T47D (cell line): ENCODE measurements around the gene NHERF1.
A peak's percentile ranks its signal among the peaks of the same experiment; 100 is the strongest.

Experiments used
- DNase-seq, 2 experiments: peaks; one replicate each; pipeline versions ENCODE4 v3.0.0 to v3.0.0-alpha.2; 2011 to 2012; ENCODE audit warnings: low read depth in 1 of 2, low spot score in 1 of 2
- JUND ChIP-seq: IDR thresholded peaks from 2 replicates; pipeline ENCODE4 v1.6.1; 2012; ENCODE audit warnings: low read depth
- in situ Hi-C: cut with HindIII; loops from 2 replicates; pipeline ENCODE4 v1.10.0; 2016; ENCODE audit warnings: low sequenced_read_pairs, low pct_unique_long_range_greater_than_20kb

Gene NHERF1

DNA sequence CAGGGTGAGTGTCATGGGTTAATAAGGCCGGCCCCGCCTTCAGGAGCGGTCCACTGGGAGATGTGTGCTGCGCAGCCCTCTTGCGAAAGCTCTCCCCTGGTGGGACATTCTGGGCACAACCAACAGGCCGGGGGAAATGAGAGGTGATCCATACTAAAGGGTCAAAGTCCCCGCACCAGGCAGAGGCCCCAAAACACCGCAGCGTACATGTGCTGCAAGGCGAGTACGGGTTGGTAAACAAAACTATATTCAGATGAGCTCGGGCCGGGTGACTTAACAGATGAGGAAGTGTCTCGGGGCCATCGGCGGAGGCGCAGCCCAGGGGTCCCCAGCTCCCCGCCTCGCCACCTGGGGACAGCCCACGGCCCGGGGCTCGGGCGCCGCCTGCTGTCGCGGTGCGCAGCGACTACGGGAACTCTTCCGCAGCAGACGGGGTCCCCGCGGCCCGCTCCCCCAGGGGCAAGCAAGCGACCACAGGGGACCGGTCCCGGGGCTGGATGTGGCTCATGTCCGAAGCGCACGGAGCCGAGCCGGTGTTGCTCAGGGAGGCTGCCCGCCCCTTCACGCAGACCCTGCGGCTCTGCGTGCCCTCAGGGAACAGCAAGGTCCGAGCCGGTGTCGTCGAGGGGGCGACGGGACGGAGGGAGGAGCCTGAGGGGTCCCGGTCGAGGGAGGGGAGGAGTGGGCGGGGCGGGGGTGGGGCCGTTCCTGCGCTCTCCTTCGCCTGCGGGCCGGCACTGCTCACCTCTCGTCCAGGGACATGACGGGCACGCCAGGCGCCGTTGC is 11.7 kb upstream of the NHERF1 start, which contains the start of gene RAB37:
TSS of gene RAB37 (plus strand) at position 744 of the 786 bp plus-strand sequence. CDS start at position 761, 17 bp downstream.
- DNase-seq: peak in 1 of 2 experiments; percentile 13
- in situ Hi-C loops: no loop called here
- TF ChIP-seq JUND: no peak

DNA sequence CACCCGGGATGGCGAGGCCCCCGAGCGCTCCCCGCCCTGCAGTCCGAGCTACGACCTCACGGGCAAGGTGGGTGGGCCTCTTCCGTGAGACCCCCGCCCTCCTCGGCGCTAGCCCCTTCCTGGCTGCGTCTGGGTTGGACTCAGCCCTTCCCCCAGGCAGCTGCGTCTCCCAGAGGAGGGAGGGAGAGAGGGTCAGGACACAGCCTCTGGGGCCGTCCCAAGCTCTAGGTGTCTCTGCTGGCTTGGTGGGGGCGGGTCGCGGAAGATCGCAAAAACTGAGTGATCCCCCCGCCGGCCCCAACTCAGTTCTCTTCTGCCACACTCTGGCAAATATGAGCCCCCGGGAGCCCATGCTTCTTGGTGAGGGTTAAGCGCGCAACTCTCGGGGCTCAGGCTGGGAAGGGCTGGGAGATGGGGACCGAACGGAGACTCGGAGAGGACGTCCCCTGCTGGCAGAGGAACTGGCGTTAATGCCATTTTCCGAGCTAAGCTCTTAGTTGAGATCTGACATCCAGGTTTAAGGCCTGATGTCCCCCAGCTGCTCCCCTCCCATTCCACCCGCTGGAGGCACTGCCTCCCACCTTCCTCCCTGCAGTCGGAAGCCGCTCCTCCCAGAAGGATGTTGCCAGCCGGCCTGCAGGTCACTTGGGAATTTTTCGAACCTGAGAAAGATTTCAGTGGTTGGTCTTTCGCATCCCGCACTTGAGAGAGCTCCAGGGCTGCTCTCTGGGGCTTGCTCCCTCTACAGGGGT is 11.0 kb upstream of the NHERF1 start:
- no peak for TF ChIP-seq JUND
- in situ Hi-C loops: no loop called here
- DNase-seq: peak in 1 of 2 experiments; percentile 51

DNA sequence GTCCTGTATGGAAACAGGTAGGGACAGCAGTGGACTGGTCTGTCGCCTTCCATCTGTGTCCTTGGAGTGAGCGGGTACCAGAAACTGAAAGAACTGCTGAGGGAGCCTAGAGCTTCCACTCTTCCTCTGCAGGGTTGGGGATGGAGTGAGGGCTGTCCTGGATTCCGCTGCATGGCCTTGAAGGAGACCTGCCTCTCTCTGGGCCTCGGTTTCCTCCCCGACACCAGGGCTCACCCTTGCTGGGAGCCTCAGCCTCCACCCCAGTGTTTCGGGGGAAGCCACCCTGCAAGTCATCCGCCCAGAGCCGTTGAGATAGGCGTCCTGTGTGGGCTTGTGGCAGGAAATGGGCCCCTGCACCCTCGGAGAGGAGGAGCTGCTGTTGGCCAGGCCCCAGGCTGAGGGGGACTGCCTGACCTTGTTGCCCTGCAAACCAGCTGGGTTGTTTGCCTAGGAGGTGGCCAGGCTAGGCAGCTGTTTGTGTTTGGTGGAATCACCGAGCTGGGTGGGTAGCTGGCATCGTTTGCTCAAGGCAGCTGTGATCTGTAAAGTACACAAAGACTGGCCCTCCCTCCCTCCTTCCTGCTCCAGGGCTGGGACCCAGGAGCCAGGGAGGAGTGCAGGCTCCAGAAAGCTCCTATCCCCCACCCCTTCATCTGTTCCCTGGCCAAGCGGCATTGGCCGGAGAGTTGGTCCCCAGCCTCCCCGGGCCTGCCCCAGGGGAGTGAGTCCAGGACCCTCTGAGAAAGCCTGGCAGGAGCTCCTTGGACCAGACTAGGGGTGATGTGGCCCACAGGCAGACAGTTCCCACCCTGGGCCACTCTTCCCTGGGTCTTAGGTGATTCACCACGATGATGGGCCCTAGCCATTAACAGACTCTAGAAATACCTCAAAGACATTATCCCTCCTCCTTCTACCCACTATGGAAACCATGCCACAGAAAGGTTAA is 10.1 kb upstream of the NHERF1 start:
- no peak for DNase-seq
- in situ Hi-C loops: no loop called here
- no peak for TF ChIP-seq JUND

DNA sequence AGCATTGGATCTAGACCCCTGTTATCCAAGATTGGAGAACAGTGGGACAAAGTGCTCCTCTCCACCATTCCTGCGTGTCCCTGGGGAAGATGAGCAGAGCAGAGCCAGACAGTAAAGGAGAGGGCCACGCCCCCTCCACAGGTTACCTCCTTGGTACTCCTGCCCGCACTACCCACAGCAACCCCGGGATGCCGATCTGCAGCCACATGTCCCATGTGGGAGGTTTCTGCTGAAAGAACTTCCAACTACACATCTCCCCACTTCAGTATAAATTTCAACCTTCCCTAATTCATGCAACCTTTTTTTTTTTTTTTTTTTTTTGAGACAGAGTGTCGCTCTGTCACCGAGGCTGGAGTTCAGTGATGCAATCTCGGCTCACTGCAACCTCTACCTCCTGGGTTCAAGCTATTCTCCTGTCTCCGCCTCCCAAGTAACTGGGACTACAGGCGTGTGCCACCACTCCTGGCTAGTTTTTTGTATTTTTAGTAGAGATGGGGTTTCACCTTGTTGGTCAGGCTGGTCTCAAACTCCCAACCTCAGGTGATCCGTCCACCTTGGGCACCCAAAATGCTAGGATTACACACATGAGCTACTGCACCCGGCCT is 9.1 kb upstream of the NHERF1 start:
- no peak for DNase-seq
- TF ChIP-seq JUND: no peak
- in situ Hi-C loops: no loop called here

DNA sequence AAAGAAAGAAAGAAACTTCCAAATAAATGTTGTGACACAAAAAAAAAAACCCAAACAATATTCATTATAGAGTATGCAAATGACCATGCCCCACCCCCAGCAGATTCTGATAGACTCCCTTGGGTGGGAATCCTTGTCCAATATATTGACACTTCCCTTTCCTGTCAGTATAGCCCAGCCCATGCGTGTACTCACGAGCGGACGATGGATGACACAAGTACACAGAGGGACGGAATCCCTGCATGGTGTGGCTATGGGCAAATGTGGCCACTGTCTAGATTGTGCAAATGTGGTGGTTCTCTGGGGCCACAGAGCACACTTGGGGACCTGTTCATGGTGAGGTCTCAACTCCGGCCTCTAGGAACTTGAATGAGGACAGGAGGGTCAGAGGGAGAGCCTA is 8.3 kb upstream of the NHERF1 start:
- TF ChIP-seq JUND: no peak
- DNase-seq: no peak
- in situ Hi-C loops: no loop called here

DNA sequence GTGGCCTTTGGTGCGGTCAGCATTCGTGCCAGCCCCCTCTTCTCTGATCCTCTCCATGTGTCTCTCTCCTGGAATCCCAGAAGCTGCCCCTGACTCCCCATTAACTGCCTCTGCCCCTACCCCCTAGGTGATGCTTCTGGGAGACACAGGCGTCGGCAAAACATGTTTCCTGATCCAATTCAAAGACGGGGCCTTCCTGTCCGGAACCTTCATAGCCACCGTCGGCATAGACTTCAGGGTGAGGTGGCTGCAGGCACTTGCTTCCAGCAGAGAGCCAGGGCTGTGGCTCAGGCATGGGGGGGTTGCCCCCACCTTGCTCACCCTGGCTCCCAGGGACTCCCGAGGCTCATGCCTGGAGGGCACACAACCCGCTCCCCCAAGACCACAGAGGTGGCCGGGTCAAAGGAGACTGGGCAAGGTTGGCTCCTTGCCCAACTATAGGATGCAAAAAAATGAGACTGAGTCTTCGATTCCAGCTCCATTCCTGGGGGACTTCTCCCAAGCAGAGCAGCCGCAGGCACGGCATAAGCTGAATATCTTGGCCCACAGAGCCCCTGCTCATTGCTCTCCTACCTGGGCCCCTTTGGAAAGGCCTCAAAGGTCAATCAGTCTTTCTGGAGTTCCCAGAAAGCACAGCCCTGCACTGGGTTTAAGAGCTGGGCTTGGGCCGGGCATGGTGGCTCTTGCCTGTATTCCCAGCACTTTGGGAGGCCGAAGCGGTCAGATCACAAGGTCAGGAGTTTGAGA is 7.6 kb upstream of the NHERF1 start:
- no peak for DNase-seq
- in situ Hi-C loops: no loop called here
- TF ChIP-seq JUND: no peak

DNA sequence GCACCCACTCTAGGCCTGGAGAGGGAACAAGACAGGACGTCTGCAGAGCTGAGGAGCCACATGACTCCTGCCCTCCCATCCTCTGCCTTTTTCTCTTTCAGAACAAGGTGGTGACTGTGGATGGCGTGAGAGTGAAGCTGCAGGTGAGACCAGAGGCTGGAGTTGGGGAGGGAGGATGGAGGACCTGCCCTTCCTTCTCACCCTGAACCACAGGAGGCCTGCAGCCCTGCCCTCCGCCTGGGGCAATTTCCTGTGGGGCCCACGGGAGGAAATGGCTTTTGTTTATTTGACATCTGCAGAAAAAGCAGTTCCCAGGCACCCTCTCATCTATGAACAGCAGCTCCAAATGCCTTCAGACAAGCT is 6.3 kb upstream of the NHERF1 start:
- in situ Hi-C loops: no loop called here
- DNase-seq: peak in 1 of 2 experiments; percentile 37

DNA sequence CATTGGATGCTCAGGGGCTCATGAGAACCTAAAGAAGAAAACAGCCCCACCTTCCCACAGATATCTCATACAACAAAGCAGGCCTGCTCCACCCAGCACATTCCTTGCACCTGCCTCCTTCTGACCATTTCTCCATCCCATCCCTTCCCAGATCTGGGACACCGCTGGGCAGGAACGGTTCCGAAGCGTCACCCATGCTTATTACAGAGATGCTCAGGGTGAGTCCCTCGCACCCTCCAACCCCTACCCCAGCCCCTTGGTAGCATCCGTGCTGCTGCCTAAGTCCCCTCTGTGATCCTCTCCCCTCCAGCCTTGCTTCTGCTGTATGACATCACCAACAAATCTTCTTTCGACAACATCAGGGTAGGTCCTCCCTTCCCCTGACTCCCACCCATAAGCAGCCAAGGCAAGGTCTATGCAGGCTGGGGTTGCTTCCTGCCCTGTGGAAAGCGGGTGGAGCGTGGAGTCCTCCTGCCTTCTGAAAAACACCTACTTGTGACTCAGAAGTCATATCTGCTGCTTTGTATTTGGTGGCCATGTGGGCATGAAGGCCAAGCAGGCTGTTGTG is 5.4 kb upstream of the NHERF1 start:
- no peak for DNase-seq
- in situ Hi-C loops: no loop called here
- no peak for TF ChIP-seq JUND

More for the DNA sequence above, 6.3 kb upstream of the NHERF1 start:
- no peak for TF ChIP-seq JUND

DNA sequence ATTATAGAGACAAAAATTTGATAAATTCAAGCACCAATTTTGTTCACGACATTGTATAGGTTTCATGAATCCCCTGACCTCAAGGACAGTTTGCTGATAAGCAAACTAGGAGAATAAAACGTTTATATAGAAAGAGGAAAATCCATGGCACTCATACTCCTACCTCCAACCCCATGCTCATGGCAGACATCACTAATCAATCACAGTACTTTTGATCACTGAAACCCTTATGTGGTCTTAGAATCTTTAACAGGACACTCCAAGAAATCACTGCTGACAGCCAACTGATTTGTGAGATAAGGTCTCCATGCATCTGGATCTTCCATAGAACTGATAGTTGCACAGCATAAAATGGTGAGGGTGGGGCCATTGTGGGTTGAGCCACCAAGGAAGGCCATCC is 4.7 kb upstream of the NHERF1 start:
- no peak for TF ChIP-seq JUND
- DNase-seq: no peak
- in situ Hi-C loops: no loop called here

DNA sequence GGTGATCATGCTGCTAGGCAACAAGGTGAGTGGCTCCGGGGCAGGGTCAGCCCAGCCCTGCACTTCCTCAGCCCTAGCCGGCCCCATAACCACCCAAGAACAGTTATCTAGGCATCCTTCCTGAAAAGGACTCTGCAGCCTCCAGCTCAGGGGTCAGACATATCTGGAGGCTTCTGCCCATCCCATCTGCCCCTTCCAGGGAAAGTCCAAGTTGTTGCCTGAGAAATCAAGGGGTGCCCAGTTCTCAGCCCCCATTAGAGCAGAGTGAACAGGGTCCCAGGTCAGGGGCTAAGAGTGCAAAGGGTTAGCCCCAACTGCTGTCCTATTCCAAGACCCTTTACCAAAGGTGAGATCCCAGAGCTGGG is 4.1 kb upstream of the NHERF1 start:
- no peak for DNase-seq
- in situ Hi-C loops: no loop called here
- TF ChIP-seq JUND: no peak

DNA sequence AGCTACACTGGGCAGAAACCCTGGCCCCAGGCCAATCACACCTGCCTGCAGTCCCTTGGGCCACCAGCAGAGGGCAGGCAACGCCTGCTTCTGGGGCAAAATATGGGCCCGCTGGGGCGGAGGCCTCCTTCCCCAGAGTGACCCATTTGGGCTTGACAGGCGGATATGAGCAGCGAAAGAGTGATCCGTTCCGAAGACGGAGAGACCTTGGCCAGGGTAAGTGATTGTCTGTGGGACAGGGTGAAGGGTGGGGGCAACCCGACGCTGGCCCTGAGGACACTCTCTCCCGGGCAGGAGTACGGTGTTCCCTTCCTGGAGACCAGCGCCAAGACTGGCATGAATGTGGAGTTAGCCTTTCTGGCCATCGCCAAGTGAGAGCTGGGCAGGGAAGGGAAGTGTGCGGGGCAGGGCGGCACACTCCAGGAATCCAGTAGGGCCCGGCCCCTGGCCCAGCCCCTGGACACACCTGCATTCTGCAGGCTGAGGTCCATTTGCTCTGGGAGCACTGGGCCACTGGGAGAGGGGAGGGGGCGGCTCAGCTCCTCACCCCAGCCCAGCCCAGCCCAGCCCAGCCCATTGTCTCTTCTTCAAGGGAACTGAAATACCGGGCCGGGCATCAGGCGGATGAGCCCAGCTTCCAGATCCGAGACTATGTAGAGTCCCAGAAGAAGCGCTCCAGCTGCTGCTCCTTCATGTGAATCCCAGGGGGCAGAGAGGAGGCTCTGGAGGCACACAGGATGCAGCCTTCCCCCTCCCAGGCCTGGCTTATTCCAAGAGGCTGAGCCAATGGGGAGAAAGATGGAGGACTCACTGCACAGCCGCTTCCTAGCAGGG is 3.5 kb upstream of the NHERF1 start:
- no peak for TF ChIP-seq JUND
- in situ Hi-C loops: no loop called here
- DNase-seq: peak; percentile 88 to 90
